GM12878 (cell line): ENCODE measurements around the gene CTSD. TPM values are rescaled to one million over a fixed set of nuclear protein-coding genes. Genes with fewer than 3 reads are reported as not detected.

Experiments
- ATAC-seq: fragments of 200-7000 bp; cut with Tn5 transposase; 3 replicates; pipeline ENCODE4 v1.9.1; 2020; ENCODE audit warnings: mild to moderate bottlenecking, moderate library complexity
- BruUV-seq: library from RNA; stranded (reverse); fragments of 400-500 nt; replicated peaks from 2 replicates; lab custom pipeline; 2021; lab: Mats Ljungman, UMichigan
- CTCF ChIA-PET: fragments of 300-600 bp; sonication (Branson Sonifier 250); formaldehyde crosslinking; extraction: SDS; loops from one replicate; lab custom pipeline; 2021; ENCODE audit warnings: inconsistent platforms; lab: Yijun Ruan, JAX
- POLR2A ChIA-PET: fragments of 350-600 bp; formaldehyde crosslinking; extraction: SDS; loops from one replicate; lab custom pipeline; 2021; ENCODE audit warnings: inconsistent platforms; lab: Charles Lee
- RAD21 ChIA-PET: fragments of 300-600 bp; sonication (Branson Sonifier 250); formaldehyde crosslinking; loops from one replicate; lab custom pipeline; 2023; ENCODE audit warnings: antibody characterized with exemption; ENCODE audit not compliant: unreplicated experiment; lab: Charles Lee
- SMC1A ChIA-PET: fragments of 300-600 bp; sonication (Branson Sonifier 250); formaldehyde crosslinking; loops from one replicate; lab custom pipeline; 2023; ENCODE audit not compliant: unreplicated experiment, uncharacterized antibody; lab: Charles Lee
- DNase-seq: peaks from one replicate; pipeline ENCODE4 v3.0.0-alpha.2; 2011; ENCODE audit warnings: low read depth, low spot score
- FAIRE-seq: peaks from 3 replicates; lab custom pipeline; 2011; peaks lifted over from hg19 to GRCh38; lab: Jason Lieb, UNC
- H2AFZ ChIP-seq: 2 replicates; pipeline ENCODE4 v1.6.0; 2011; ENCODE audit warnings: low read depth, low read length, control low read depth; ENCODE audit not compliant: control insufficient read depth
- H3K27ac ChIP-seq: 2 replicates; pipeline ENCODE4 v1.5.1; 2011; ENCODE audit warnings: control low read depth; ENCODE audit not compliant: control insufficient read depth, insufficient read depth
- H3K27me3 ChIP-seq, 2 experiments: replicated peaks in 1 of 2; 2 replicates each; pipeline versions ENCODE4 v1.6.0 to v1.6.1; 2011; ENCODE audit warnings: low read length in 1 of 2; ENCODE audit not compliant: control insufficient read depth in 2 of 2, insufficient read depth in 2 of 2
- H3K36me3 ChIP-seq, 2 experiments: 2 replicates each; pipeline ENCODE4 v1.5.1; 2011; ENCODE audit warnings: low read length in 1 of 2; ENCODE audit not compliant: control insufficient read depth in 2 of 2, insufficient read depth in 2 of 2
- H3K4me1 ChIP-seq: 2 replicates; pipeline ENCODE4 v1.6.1; 2011; ENCODE audit warnings: mild to moderate bottlenecking, low read length, moderate library complexity, mixed read lengths; ENCODE audit not compliant: control insufficient read depth, insufficient read depth
- H3K4me2 ChIP-seq: 2 replicates; pipeline ENCODE4 v1.6.0; 2011; ENCODE audit warnings: control low read depth; ENCODE audit not compliant: control insufficient read depth, insufficient read depth
- H3K4me3 ChIP-seq: fragments of 200-600 bp; sonication (generic); 2 replicates; pipeline ENCODE4 v1.5.1; 2016
- H3K79me2 ChIP-seq: 2 replicates; pipeline ENCODE4 v1.6.0; 2011; ENCODE audit warnings: low read length; ENCODE audit not compliant: control insufficient read depth, insufficient read depth
- H3K9ac ChIP-seq: 2 replicates; pipeline ENCODE4 v1.8.0; 2011; ENCODE audit warnings: low read length, control low read depth, mixed read lengths; ENCODE audit not compliant: control insufficient read depth, insufficient read depth
- H3K9me3 ChIP-seq: replicated peaks from 3 replicates; pipeline ENCODE4 v1.5.1; 2011; ENCODE audit warnings: mild to moderate bottlenecking, low read length; ENCODE audit not compliant: control insufficient read depth, insufficient read depth
- H4K20me1 ChIP-seq: 2 replicates; pipeline ENCODE4 v1.6.0; 2011; ENCODE audit not compliant: control insufficient read depth, insufficient read depth
- BHLHE40 ChIP-seq, 2 experiments: fragments of 450-650 bp in 1 of 2; IDR thresholded peaks; 2 replicates each; pipeline ENCODE4 v1.6.1; 2011 to 2017; ENCODE audit warnings: low read depth in 2 of 2, borderline replicate concordance in 1 of 2, improper control_type of control experiment in 1 of 2, low read length in 1 of 2, mild to moderate bottlenecking in 1 of 2
- CHD1 ChIP-seq: IDR thresholded peaks from 2 replicates; pipeline ENCODE4 v1.6.1; 2012; ENCODE audit warnings: low read depth, low read length, improper control_type of control experiment
- GABPA ChIP-seq: IDR thresholded peaks from 2 replicates; pipeline ENCODE4 v1.6.1; 2014; ENCODE audit warnings: antibody characterized with exemption, low read depth, mild to moderate bottlenecking, inconsistent platforms
- IKZF2 ChIP-seq, 2 experiments: fragments of 450-650 bp; IDR thresholded peaks; 2 replicates each; pipeline ENCODE4 v1.6.1; 2017; ENCODE audit warnings: mild to moderate bottlenecking in 2 of 2, moderate library complexity in 2 of 2
- MYB ChIP-seq: fragments of 150-350 bp; IDR thresholded peaks from 2 replicates; pipeline ENCODE4 v1.6.1; 2014; ENCODE audit warnings: mild to moderate bottlenecking, low read depth, low read length, borderline replicate concordance
- NR2C1 ChIP-seq: fragments of 450-650 bp; IDR thresholded peaks from 2 replicates; pipeline ENCODE4 v1.6.1; 2017; ENCODE audit warnings: antibody characterized with exemption, mild to moderate bottlenecking, moderate library complexity
- NR2F1 ChIP-seq: fragments of 450-650 bp; conservative IDR thresholded peaks from 2 replicates; pipeline ENCODE4 v1.6.1; 2017; ENCODE audit warnings: mild to moderate bottlenecking
- PML ChIP-seq: IDR thresholded peaks from 2 replicates; pipeline ENCODE4 v1.6.1; 2012; ENCODE audit warnings: low read length, inconsistent platforms
- POLR2A ChIP-seq: IDR thresholded peaks from 2 replicates; pipeline ENCODE4 v1.6.1; 2011; ENCODE audit warnings: low read depth, mild to moderate bottlenecking, low read length
- SREBF2 ChIP-seq: IDR thresholded peaks from 2 replicates; pipeline ENCODE4 v1.6.1; 2012; ENCODE audit warnings: mild to moderate bottlenecking, low read length
- SRF ChIP-seq, 2 experiments: IDR thresholded peaks; 2 replicates each; pipeline ENCODE4 v1.6.1; 2011; ENCODE audit warnings: low read depth in 2 of 2, low read length in 2 of 2, mild to moderate bottlenecking in 1 of 2, moderate library complexity in 1 of 2
- YY1 ChIP-seq: IDR thresholded peaks from 2 replicates; pipeline ENCODE4 v1.6.1; 2011; ENCODE audit warnings: low read depth, mild to moderate bottlenecking, low read length
- ZZZ3 ChIP-seq: IDR thresholded peaks from 2 replicates; pipeline ENCODE4 v1.6.1; 2011; ENCODE audit warnings: low read depth; ENCODE audit not compliant: control insufficient read depth, insufficient read length
- WGBS: methylation state at CpG from one replicate; pipeline ENCODE4 v1.1.6; 2016; ENCODE audit warnings: low lambda C conversion rate; ENCODE audit not compliant: insufficient replicate concordance, insufficient coverage; ENCODE audit errors: missing lambda C conversion rate; 5-methylcytosine and 5-hydroxymethylcytosine counted together
- in situ Hi-C: fragments of 300-500 bp; cut with MboI; formaldehyde crosslinking; loops from 9 replicates; pipeline ENCODE4 v1.14.3; 2018; ENCODE audit warnings: mixed read lengths
- intact Hi-C: fragments of 100-400 bp; cut with micrococcal nuclease; formaldehyde crosslinking; loops from one replicate; pipeline ENCODE4 v1.14.2; 2022; ENCODE audit not compliant: unreplicated experiment
- polyA plus RNA-seq, 11 experiments: library from polyadenylated mRNA; depleted of rRNA in 4 of 11; unstranded in 6 of 11; stranded (reverse) in 5 of 11; fragments of >200 nt; fragmentation: Nextera tagmentation in 4 of 11; fragmentation: Illumina TruSeq in 1 of 11; extraction: Ambion mirVana in 4 of 11; extraction: Trizol in 1 of 11; gene quantifications; 1 replicate in 1 of 11; 2 replicates in 10 of 11; pipeline versions ENCODE4 v1.2.1 to v1.2.3, GENCODE V29; 2011 to 2016; ENCODE audit warnings: inconsistent platforms in 2 of 11, missing spikeins in 2 of 11, low read depth in 1 of 11
- total RNA-seq, 4 experiments: library from RNA; depleted of rRNA in 3 of 4; stranded (reverse); fragments of >200 nt in 3 of 4; fragmentation: Illumina TruSeq in 1 of 4; extraction: Trizol in 1 of 4; gene quantifications; 2 replicates each; pipeline versions ENCODE4 v1.2.1 to v1.2.3, GENCODE V29; 2013 to 2021
- TF ChIP-seq, protein P1 (sequence below): fragments of 450-650 bp; IDR thresholded peaks from 2 replicates; pipeline ENCODE4 v1.6.1; 2016; ENCODE audit warnings: mild to moderate bottlenecking
- TF ChIP-seq, protein P2 (sequence below): IDR thresholded peaks from 2 replicates; pipeline ENCODE4 v1.6.1; 2011; ENCODE audit warnings: mild to moderate bottlenecking, low read depth, low read length, moderate library complexity; ENCODE audit not compliant: insufficient replicate concordance

Gene CTSD
- total and polyA plus RNA-seq, 10 of the 15 experiments (the other 5 are each of a cell fraction or from before 2014, with no cell fraction given) = 0.42 to 54.6 (median 25.0) TPM

GRCh38 chr11:1780700-1781592 lies 17.2 kb upstream of the CTSD start:
- RAD21 ChIA-PET = no interaction called here

More at GRCh38 chr11:1780700-1781592, 17.2 kb upstream of the CTSD start:
- no peak for DNase-seq
- Histone ChIP-seq H3K9ac (no peak overlapping the region), H3K79me2 (no peaks in the 10 kb centered on the region), H3K9me3 (no peaks in the 10 kb centered on the region), H3K4me2 (no peak overlapping the region), H4K20me1 (no peaks in the 10 kb centered on the region), H3K27me3 (no peaks in the 10 kb centered on the region; a peak in 2 of 4 replicates), H3K36me3 (no peaks in the 10 kb centered on the region), H2AFZ (no peak overlapping the region), H3K4me1 (no peaks in the 10 kb centered on the region), H3K4me3 (no peak overlapping the region), H3K27ac (no peak overlapping the region)
- BruUV-seq = no TSS peak
- in situ Hi-C loops (no loop called here), intact Hi-C loops (no loop called here)
- ChIA-PET CTCF (no interaction called here), POLR2A (no interaction called here), SMC1A (no interaction called here)
- WGBS = 24% methylated on average over 20 of the region's 25 CpGs
- TF ChIP-seq IKZF2 (IDR thresholded peaks at IDR 0.05) = no peak
- no peak for TF ChIP-seq MYB
- no peak for TF ChIP-seq GABPA
- no peak for TF ChIP-seq ZZZ3
- TF ChIP-seq SREBF2 = no peak
- no peak for TF ChIP-seq NR2F1
- no peak for TF ChIP-seq SRF (IDR thresholded peaks at IDR 0.05; ENCODE audit: low read depth in 2 of 2, low read length in 2 of 2)
- TF ChIP-seq CHD1 = no peak
- TF ChIP-seq, protein P1, sequence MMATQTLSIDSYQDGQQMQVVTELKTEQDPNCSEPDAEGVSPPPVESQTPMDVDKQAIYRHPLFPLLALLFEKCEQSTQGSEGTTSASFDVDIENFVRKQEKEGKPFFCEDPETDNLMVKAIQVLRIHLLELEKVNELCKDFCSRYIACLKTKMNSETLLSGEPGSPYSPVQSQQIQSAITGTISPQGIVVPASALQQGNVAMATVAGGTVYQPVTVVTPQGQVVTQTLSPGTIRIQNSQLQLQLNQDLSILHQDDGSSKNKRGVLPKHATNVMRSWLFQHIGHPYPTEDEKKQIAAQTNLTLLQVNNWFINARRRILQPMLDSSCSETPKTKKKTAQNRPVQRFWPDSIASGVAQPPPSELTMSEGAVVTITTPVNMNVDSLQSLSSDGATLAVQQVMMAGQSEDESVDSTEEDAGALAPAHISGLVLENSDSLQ = no peak
- TF ChIP-seq BHLHE40 (IDR thresholded peaks at IDR 0.05; ENCODE audit: borderline replicate concordance in 1 of 2, low read depth in 2 of 2, low read length in 1 of 2) = no peak
- TF ChIP-seq, protein P2, sequence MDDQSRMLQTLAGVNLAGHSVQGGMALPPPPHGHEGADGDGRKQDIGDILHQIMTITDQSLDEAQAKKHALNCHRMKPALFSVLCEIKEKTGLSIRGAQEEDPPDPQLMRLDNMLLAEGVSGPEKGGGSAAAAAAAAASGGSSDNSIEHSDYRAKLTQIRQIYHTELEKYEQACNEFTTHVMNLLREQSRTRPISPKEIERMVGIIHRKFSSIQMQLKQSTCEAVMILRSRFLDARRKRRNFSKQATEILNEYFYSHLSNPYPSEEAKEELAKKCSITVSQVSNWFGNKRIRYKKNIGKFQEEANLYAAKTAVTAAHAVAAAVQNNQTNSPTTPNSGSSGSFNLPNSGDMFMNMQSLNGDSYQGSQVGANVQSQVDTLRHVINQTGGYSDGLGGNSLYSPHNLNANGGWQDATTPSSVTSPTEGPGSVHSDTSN = no peak
- no peak for TF ChIP-seq POLR2A
- no peak for TF ChIP-seq PML
- no peak for TF ChIP-seq NR2C1
- no peak for TF ChIP-seq YY1
- peak; percentile 39 for ATAC-seq
- no peak for FAIRE-seq
